Measurements from ENCODE around the gene HS3ST1.

DNA sequence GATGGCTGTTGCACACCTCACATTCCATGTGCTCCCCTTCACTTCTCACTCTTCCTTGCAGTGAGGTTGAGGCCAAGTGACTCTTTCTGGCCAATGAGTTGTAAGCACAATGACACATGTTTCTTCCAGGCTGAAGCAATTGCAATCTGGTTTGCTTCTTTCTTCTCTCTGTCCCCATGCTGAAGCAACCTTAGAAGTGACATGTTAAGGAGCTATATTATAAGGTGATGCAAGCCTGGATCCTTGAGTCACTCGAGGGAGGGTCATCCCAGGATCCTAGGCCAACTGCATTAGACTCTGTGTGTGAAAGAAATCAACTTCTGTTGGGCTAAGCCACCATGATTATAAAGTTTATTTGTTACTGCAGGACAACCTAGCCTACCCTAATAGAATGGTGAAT is 45.5 kb upstream of the HS3ST1 start:
- TF ChIP-seq GATA2 (IDR thresholded peaks at IDR 0.05; ENCODE audit: low read depth, low read length) (no peak), GATA3 (IDR thresholded peaks at IDR 0.05; ENCODE audit: low read depth, low read length) (no peak)

All from SH-SY5Y (cell line).